Endothelial cell (in vitro differentiated cells): Measurements from ENCODE around the gene ABCG1. TPM values are rescaled to one million over a fixed set of nuclear protein-coding genes. Genes with fewer than 3 reads are reported as not detected.

ENCODE experiments used
- DNase-seq: peaks from one replicate; pipeline ENCODE4 v3.0.0; 2021; ENCODE audit warnings: low spot score
- H3K27ac Mint-ChIP-seq: one replicate; pipeline ENCODE4 v1.8.0; 2021; ENCODE audit warnings: mixed read lengths, inconsistent platforms; ENCODE audit not compliant: unreplicated experiment
- H3K27me3 Mint-ChIP-seq: one replicate; pipeline ENCODE4 v1.8.0; 2021; ENCODE audit warnings: mild to moderate bottlenecking, moderate library complexity, mixed read lengths, inconsistent platforms; ENCODE audit not compliant: unreplicated experiment
- H3K36me3 Mint-ChIP-seq: one replicate; pipeline ENCODE4 v1.8.0; 2021; ENCODE audit warnings: mild to moderate bottlenecking, low read depth, mixed read lengths, inconsistent platforms; ENCODE audit not compliant: unreplicated experiment
- H3K4me1 Mint-ChIP-seq: one replicate; pipeline ENCODE4 v1.8.0; 2021; ENCODE audit warnings: mild to moderate bottlenecking, mixed read lengths, inconsistent platforms; ENCODE audit not compliant: unreplicated experiment
- H3K4me3 Mint-ChIP-seq: one replicate; pipeline ENCODE4 v1.8.0; 2021; ENCODE audit warnings: mild to moderate bottlenecking, mixed read lengths, inconsistent platforms; ENCODE audit not compliant: unreplicated experiment
- H3K9me3 Mint-ChIP-seq: one replicate; pipeline ENCODE4 v1.8.0; 2021; ENCODE audit warnings: mixed read lengths, inconsistent platforms; ENCODE audit not compliant: unreplicated experiment
- CTCF ChIP-seq: fragments of 200-600 bp; sonication (generic); IDR thresholded peaks from one replicate; pipeline ENCODE4 v1.5.0; 2021; ENCODE audit warnings: antibody characterized with exemption; ENCODE audit not compliant: unreplicated experiment
- total RNA-seq: library from RNA; stranded (reverse); fragmentation: NEBNext Ultra II Directional; extraction: Animal tissue kit (Norgen Biotek cat#: 25700); gene quantifications from one replicate; pipeline ENCODE4 v1.2.1, GENCODE V29; 2021; ENCODE audit not compliant: unreplicated experiment

Gene ABCG1
- total RNA-seq, 1 donor from 2014 or later, result 48.9 TPM

GRCh38 chr21:42338729-42339715 lies 120.1 kb downstream of the ABCG1 start:
- Mint-ChIP-seq H3K4me3 (no peak overlapping the region), H3K9me3 (no peaks in the 10 kb centered on the region), H3K27me3 (peaks cover 6% of the 10 kb centered on the region), H3K4me1 (no peaks in the 10 kb centered on the region), H3K36me3 (no peaks in the 10 kb centered on the region), H3K27ac (no peak overlapping the region)
- no peak for TF ChIP-seq CTCF
- DNase-seq, result no peak

DNA sequence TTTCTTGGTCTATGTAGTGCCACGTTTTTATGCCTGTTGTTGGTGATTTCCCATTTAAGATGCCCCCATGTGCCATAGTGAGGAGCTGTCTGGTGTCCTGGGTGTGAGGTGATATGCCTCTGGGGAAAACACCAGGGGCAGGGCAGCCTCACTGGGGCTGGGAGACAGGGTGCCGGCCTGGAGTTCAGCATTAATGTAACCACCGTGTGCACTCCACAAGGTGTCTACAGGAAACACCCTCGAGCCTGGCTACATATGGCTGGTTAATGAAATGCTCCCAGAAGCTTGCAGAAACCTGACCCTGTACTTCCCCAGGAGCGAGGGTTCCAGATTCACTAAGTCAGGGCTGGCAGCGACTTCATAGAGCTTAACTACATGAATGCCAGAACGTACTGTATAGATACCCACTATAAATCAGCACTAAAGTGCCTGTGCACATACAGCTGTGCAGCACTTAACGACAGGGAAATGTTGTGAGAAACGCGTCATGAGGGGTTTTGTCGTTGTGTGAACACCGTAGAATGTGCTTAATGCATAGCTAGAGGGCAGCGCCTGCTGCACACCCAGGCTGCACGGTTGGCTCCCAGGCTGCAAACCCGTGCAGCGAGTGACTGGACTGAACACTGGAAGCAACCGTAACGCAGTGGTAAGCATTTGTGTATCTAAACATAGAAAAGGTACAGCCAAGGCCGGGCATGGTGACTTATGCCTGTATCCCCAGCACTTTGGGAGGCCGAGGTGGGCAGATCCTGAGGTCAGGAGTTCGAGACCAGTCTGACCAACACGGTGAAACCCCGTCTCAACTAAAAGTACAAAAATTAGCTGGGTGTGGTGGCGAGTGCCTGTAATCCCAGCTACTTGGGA lies 121.5 kb downstream of the ABCG1 start:
- Mint-ChIP-seq H3K27ac (no peak overlapping the region), H3K27me3 (peaks cover 4% of the 10 kb centered on the region), H3K9me3 (no peaks in the 10 kb centered on the region), H3K4me3 (no peak overlapping the region), H3K36me3 (no peaks in the 10 kb centered on the region), H3K4me1 (no peaks in the 10 kb centered on the region)
- TF ChIP-seq CTCF, result no peak
- DNase-seq, result no peak

GRCh38 chr21:42341776-42342542 lies 123.0 kb downstream of the ABCG1 start:
- Mint-ChIP-seq H3K4me3 (no peak overlapping the region), H3K36me3 (no peaks in the 10 kb centered on the region), H3K9me3 (no peaks in the 10 kb centered on the region), H3K4me1 (no peaks in the 10 kb centered on the region), H3K27me3 (peaks cover 4% of the 10 kb centered on the region), H3K27ac (no peak overlapping the region)
- DNase-seq, result no peak
- no peak for TF ChIP-seq CTCF

DNA sequence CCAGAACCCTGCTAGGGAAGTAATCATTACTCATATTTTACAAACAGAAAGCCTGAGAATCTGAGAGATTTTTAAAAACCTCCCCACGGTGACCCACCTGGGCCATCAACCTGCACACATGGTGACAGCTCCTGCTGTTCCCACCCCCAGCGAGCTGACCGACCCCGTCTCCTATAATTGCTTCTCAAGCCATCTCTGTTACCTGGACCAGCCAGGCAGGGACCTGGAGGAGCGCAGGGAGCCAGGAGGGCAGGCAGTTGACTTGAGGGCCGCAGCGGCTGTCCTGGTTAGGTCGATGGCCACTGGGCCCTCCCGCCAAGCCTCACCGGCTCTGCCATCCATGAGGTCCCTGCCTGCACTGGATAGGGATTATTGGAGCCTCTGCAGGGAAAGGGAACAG lies 124.2 kb downstream of the ABCG1 start:
- H3K9me3 Mint-ChIP-seq, result no peaks in the 10 kb centered on the region
- H3K27me3 Mint-ChIP-seq, result peaks cover 4% of the 10 kb centered on the region
- no peaks in the 10 kb centered on the region for H3K4me1 Mint-ChIP-seq
- no peak overlapping the region for H3K4me3 Mint-ChIP-seq
- no peaks in the 10 kb centered on the region for H3K36me3 Mint-ChIP-seq
- no peak for TF ChIP-seq CTCF
- DNase-seq, result no peak
- no peak overlapping the region for H3K27ac Mint-ChIP-seq
